ENCODE measurements around the gene IQGAP2.

The IQGAP2 gene

GRCh38 chr5:76402886-76403765, at the start of gene IQGAP2:
TSS of gene IQGAP2 (plus strand) at chr5:76403285. CDS start at chr5:76403546, 261 bp downstream.
- H3K4me3 ChIP-seq (ENCODE audit: low read length, poor library complexity, severe bottlenecking) = peak within 1 kb of the TSS; percentile 92
- TF ChIP-seq EZH2phosphoT487 (IDR thresholded peaks at IDR 0.05; ENCODE audit: borderline replicate concordance) (no peak), CTCF (conservative IDR thresholded peaks at IDR 0.05; ENCODE audit: low read length) (peak; percentile 80)
- H3K9ac ChIP-seq (ENCODE audit: low read depth, low read length, poor library complexity, severe bottlenecking) = peak within 1 kb of the TSS; percentile 96
- no peaks in the 10 kb centered on the region for H3K9me2 ChIP-seq (replicated peaks; ENCODE audit: low read depth, low read length)
- H3F3A ChIP-seq (ENCODE audit: low read depth) = peaks cover 24% of the 10 kb centered on the region; the same call in 1 of the 2 replicates
- H3K4me2 ChIP-seq (ENCODE audit: low read depth, low read length, poor library complexity, severe bottlenecking) = peak within 1 kb of the TSS; percentile 89
- H3K9me3 ChIP-seq (ENCODE audit: insufficient read depth, low read depth, low read length) = no peaks in the 10 kb centered on the region
- peaks cover 25% of the 10 kb centered on the region for H4K20me1 ChIP-seq (ENCODE audit: insufficient read depth, low read length, poor library complexity, severe bottlenecking)
- peak within 1 kb of the TSS; percentile 71 for H2AFZ ChIP-seq (ENCODE audit: low read length)
- H3K79me2 ChIP-seq (ENCODE audit: insufficient read depth, low read length) = peaks cover 32% of the 10 kb centered on the region
- H3K36me3 ChIP-seq (ENCODE audit: insufficient read depth, low read length) = no peaks in the 10 kb centered on the region
- peaks cover 56% of the 10 kb centered on the region for H3K4me1 ChIP-seq (ENCODE audit: insufficient read depth, low read length, poor library complexity, severe bottlenecking)
- no peaks in the 10 kb centered on the region for H3K27me3 ChIP-seq (ENCODE audit: insufficient read depth, low read length, poor library complexity, severe bottlenecking)

- Histone ChIP-seq H3K36me3 (ENCODE audit: insufficient read depth, low read length) (no peaks in the 10 kb centered on the region), H3K4me3 (ENCODE audit: low read length, poor library complexity, severe bottlenecking) (no peak overlapping the region), H3K4me2 (ENCODE audit: low read depth, low read length, poor library complexity, severe bottlenecking) (no peak overlapping the region), H3K79me2 (ENCODE audit: insufficient read depth, low read length) (no peaks in the 10 kb centered on the region), H4K20me1 (ENCODE audit: insufficient read depth, low read length, poor library complexity, severe bottlenecking) (no peaks in the 10 kb centered on the region), H3K9ac (ENCODE audit: low read depth, low read length, poor library complexity, severe bottlenecking) (no peak overlapping the region), H3K27me3 (ENCODE audit: insufficient read depth, low read length, poor library complexity, severe bottlenecking) (no peaks in the 10 kb centered on the region), H3K9me2 (replicated peaks; ENCODE audit: low read depth, low read length) (no peaks in the 10 kb centered on the region), H3F3A (ENCODE audit: low read depth) (no peaks in the 10 kb centered on the region), H3K9me3 (ENCODE audit: insufficient read depth, low read depth, low read length) (no peaks in the 10 kb centered on the region), H3K4me1 (ENCODE audit: insufficient read depth, low read length, poor library complexity, severe bottlenecking) (peaks cover 3% of the 10 kb centered on the region), H2AFZ (ENCODE audit: low read length) (no peak overlapping the region)
- TF ChIP-seq CTCF (conservative IDR thresholded peaks at IDR 0.05; ENCODE audit: low read length) (no peak), EZH2phosphoT487 (IDR thresholded peaks at IDR 0.05; ENCODE audit: borderline replicate concordance) (no peak)
Measured at GRCh38 chr5:76356887-76357286, 46.2 kb upstream of the IQGAP2 start.

- Histone ChIP-seq H3K9ac (ENCODE audit: low read depth, low read length, poor library complexity, severe bottlenecking) (no peak overlapping the region), H3K36me3 (ENCODE audit: insufficient read depth, low read length) (no peaks in the 10 kb centered on the region), H3K27me3 (ENCODE audit: insufficient read depth, low read length, poor library complexity, severe bottlenecking) (no peaks in the 10 kb centered on the region), H3K79me2 (ENCODE audit: insufficient read depth, low read length) (no peaks in the 10 kb centered on the region), H3F3A (ENCODE audit: low read depth) (no peaks in the 10 kb centered on the region), H4K20me1 (ENCODE audit: insufficient read depth, low read length, poor library complexity, severe bottlenecking) (no peaks in the 10 kb centered on the region), H3K4me3 (ENCODE audit: low read length, poor library complexity, severe bottlenecking) (no peak overlapping the region), H3K9me2 (replicated peaks; ENCODE audit: low read depth, low read length) (no peaks in the 10 kb centered on the region), H3K4me1 (ENCODE audit: insufficient read depth, low read length, poor library complexity, severe bottlenecking) (peaks cover 27% of the 10 kb centered on the region), H2AFZ (ENCODE audit: low read length) (peak overlapping the region; percentile 49; the same call in 1 of the 2 replicates), H3K4me2 (ENCODE audit: low read depth, low read length, poor library complexity, severe bottlenecking) (no peak overlapping the region), H3K9me3 (ENCODE audit: insufficient read depth, low read depth, low read length) (no peaks in the 10 kb centered on the region)
- TF ChIP-seq EZH2phosphoT487 (IDR thresholded peaks at IDR 0.05; ENCODE audit: borderline replicate concordance) (no peak), CTCF (conservative IDR thresholded peaks at IDR 0.05; ENCODE audit: low read length) (no peak)
Measured at GRCh38 chr5:76363352-76364225, 39.5 kb upstream of the IQGAP2 start.
